ENCODE data around the gene CDADC1. TPM values are rescaled to one million over a fixed set of nuclear protein-coding genes. Genes with fewer than 3 reads are reported as not detected.

The CDADC1 gene
- total and polyA plus RNA-seq, 7 donors, result 3.3 to 7.8 (median 4.7) TPM

GRCh38 chr13:49210669-49211068 lies 37.1 kb upstream of the CDADC1 start:
- DNase-seq (no peak), ATAC-seq (no peak)
- Histone ChIP-seq H3K36me3 (ENCODE audit: insufficient read depth in 1 of 2, low read depth in 1 of 2) (peaks cover 0 to 46% of the 10 kb centered on the region in 2 donors), H3K27ac (no peak overlapping the region), H3K4me3 (no peak overlapping the region), H3K27me3 (ENCODE audit: insufficient read depth in 3 of 3, low read length in 2 of 3) (no peaks in the 10 kb centered on the region), H3K9me3 (no peaks in the 10 kb centered on the region), H3K4me1 (no peaks in the 10 kb centered on the region)
- 80 to 93% (median 86%) methylated on average over 5 of the region's 5 CpGs for WGBS, 3 donors
- TF ChIP-seq CTCF (IDR thresholded peaks at IDR 0.05), result no peak
- intact Hi-C loops (cut with DNase I), result no loop called here

GRCh38 chr13:49213539-49213938 lies 34.2 kb upstream of the CDADC1 start:
- peaks cover 0 to 14% (median 5%) of the 10 kb centered on the region in 3 donors for H3K27me3 ChIP-seq (ENCODE audit: insufficient read depth in 3 of 3, low read length in 2 of 3)
- H3K9me3 ChIP-seq, result no peaks in the 10 kb centered on the region
- no peak overlapping the region for H3K27ac ChIP-seq
- no peak for DNase-seq
- intact Hi-C loops (cut with DNase I), result no loop called here
- no peak overlapping the region for H3K4me3 ChIP-seq
- H3K36me3 ChIP-seq (ENCODE audit: insufficient read depth in 1 of 2, low read depth in 1 of 2), result peaks cover 0 to 17% of the 10 kb centered on the region in 2 donors
- no peak for ATAC-seq
- no peaks in the 10 kb centered on the region for H3K4me1 ChIP-seq
- TF ChIP-seq CTCF (IDR thresholded peaks at IDR 0.05), result no peak
- 89 to 95% (median 95%) methylated on average over 1 of the region's 1 CpG for WGBS, 3 donors

- 56 to 67% (median 59%) methylated on average over 6 of the region's 6 CpGs for WGBS, 3 donors
- H3K4me3 ChIP-seq, result no peak overlapping the region
- peaks cover 0 to 21% (median 5%) of the 10 kb centered on the region in 3 donors for H3K27me3 ChIP-seq (ENCODE audit: insufficient read depth in 3 of 3, low read length in 2 of 3)
- TF ChIP-seq CTCF (IDR thresholded peaks at IDR 0.05), result no peak
- H3K27ac ChIP-seq, result no peak overlapping the region
- H3K4me1 ChIP-seq, result no peaks in the 10 kb centered on the region
- H3K9me3 ChIP-seq, result no peaks in the 10 kb centered on the region
- H3K36me3 ChIP-seq (ENCODE audit: insufficient read depth in 1 of 2, low read depth in 1 of 2), result peaks cover 0 to 10% of the 10 kb centered on the region in 2 donors
- no peak for ATAC-seq
- intact Hi-C loops (cut with DNase I), result no loop called here
- DNase-seq, result no peak
Observed at GRCh38 chr13:49213997-49214916, 33.5 kb upstream of the CDADC1 start.

GRCh38 chr13:49214917-49215376 lies 32.8 kb upstream of the CDADC1 start:
- intact Hi-C loops (cut with DNase I), result no loop called here
- WGBS, 3 donors, result 45 to 51% (median 49%) methylated on average over 6 of the region's 6 CpGs

More at GRCh38 chr13:49214917-49215376, 32.8 kb upstream of the CDADC1 start:
- peaks cover 0 to 5% of the 10 kb centered on the region in 2 donors for H3K36me3 ChIP-seq (ENCODE audit: insufficient read depth in 1 of 2, low read depth in 1 of 2)
- H3K4me1 ChIP-seq, result no peaks in the 10 kb centered on the region
- H3K4me3 ChIP-seq, result no peak overlapping the region
- no peak for TF ChIP-seq CTCF (IDR thresholded peaks at IDR 0.05)
- H3K27ac ChIP-seq, result no peak overlapping the region
- peaks cover 0 to 28% (median 7%) of the 10 kb centered on the region in 3 donors for H3K27me3 ChIP-seq (ENCODE audit: insufficient read depth in 3 of 3, low read length in 2 of 3)
- DNase-seq (peak in 1 of 2 donors; percentile 21), ATAC-seq (peak in 2 of 4 donors; percentile 42 to 43)
- H3K9me3 ChIP-seq, result no peaks in the 10 kb centered on the region
